GM21576 (cell line): ENCODE measurements around the gene CRISP1.
"Not testable (repeated sequence)": the region's sequence is repeated elsewhere in the genome, so short reads cannot be mapped to it uniquely, and the experiment has no call there.

Experiments used
- ATAC-seq: cut with Tn5 transposase; IDR thresholded peaks from one replicate; pipeline ENCODE4 v1.9.1; 2021; ENCODE audit warnings: mild to moderate bottlenecking, moderate library complexity; ENCODE audit not compliant: unreplicated experiment

The CRISP1 gene

DNA sequence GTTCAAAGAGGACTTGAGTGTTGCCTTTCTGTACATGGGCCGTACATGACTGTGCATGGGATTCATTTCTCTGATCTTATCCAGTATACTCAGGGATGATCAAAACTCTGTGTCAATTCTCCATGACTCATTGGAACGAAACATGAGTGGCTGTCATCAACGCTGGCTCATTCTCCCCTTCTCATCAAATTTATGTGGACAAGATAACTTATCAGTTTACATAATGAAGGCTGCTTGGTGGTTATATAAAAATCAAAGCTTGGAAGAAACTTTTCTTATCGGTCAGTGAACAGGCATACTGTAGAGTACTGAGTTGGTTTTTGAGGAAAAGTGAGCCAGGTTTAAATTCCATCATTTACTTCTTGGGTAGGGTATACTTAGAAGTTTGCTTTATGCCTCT lies 24.9 kb downstream of the CRISP1 start:
- no peak for ATAC-seq

DNA sequence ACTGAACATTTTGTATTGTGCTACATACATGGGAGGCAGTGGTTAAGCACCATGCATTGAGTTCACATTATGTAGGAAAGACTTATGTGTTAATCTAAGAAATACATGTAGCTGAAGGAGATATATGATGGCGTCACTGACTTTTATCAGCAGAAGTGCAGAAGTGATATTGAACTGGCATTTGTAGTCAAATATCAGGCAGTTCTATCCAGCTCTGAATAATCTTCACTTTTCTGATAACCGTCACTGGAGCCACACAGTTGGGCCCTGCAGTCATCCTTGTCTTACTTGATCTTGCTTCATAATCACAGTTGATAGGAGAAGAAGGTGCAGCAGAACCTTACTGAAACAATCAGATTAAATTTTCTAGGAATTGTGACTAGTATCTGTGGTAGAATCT lies 26.4 kb downstream of the CRISP1 start:
- no peak for ATAC-seq

GRCh38 chr6:49839162-49839561 lies 27.2 kb downstream of the CRISP1 start:
- no peak for ATAC-seq

DNA sequence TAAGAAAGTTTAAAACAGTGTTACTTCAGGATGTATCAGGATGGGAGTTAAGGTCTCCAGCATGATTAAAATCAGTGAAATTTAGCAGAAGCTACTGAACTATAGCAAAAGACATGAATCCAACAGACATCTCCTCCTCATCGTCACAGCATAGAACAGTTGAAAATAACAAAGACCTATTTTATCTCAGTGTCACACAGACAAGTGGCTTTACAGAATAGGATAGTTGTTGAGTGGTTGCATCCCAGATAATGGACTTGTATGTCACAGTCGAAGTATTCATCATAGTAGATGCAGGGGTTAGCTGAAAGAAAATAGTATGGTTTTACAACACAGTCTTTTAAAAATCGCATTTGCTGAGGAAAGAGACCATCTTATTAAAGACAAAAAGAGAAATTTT lies 31.2 kb downstream of the CRISP1 start:
- no peak for ATAC-seq

- ATAC-seq: no peak
Measured at GRCh38 chr6:49833386-49833785, 32.9 kb downstream of the CRISP1 start.

- ATAC-seq: peak; percentile 97
Measured at GRCh38 chr6:49826743-49827406, 39.5 kb downstream of the CRISP1 start.

GRCh38 chr6:49815166-49815565 lies 51.2 kb downstream of the CRISP1 start:
- no peak for ATAC-seq

DNA sequence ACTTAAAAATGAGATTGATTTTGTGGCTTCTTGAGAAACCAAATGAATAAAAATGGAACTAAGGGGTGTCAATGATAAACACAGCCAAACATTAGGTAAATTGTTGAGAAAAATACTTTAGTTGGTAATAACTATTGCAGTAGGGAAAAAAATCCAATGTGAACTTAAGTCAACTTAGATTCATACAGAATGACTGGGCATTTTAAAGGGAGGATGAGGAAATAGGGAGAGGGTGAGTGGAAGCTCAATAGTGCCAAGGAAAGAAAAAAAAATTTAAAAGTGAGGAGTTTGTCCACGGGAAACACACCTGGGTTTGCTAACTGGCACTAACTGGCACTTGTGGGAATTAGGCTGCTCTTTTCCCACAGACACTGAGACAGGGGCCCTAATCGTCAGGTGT lies 53.1 kb downstream of the CRISP1 start:
- no peak for ATAC-seq

GRCh38 chr6:49806145-49806544 lies 60.2 kb downstream of the CRISP1 start:
- no peak for ATAC-seq

GRCh38 chr6:49805246-49805645 lies 61.1 kb downstream of the CRISP1 start:
- ATAC-seq: no peak

DNA sequence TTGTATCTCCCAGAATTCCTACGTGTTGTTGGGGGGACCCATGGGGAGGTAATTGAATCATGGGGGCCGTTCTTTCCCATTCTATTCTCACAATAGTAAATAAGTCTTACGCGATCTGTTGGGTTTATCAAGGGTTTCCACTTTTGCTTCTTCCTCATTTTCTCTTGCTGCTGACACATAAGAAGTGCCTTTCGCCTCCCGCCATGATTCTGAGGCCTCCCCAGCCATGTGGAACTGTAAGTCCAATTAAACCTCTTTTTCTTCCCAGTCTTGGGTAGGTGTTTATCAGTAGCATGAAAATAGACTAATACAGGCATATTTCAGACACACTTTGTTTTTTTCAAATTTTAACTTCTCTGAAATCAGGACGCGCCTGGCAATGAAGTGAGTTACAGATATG lies 64.8 kb downstream of the CRISP1 start:
- ATAC-seq: no peak

DNA sequence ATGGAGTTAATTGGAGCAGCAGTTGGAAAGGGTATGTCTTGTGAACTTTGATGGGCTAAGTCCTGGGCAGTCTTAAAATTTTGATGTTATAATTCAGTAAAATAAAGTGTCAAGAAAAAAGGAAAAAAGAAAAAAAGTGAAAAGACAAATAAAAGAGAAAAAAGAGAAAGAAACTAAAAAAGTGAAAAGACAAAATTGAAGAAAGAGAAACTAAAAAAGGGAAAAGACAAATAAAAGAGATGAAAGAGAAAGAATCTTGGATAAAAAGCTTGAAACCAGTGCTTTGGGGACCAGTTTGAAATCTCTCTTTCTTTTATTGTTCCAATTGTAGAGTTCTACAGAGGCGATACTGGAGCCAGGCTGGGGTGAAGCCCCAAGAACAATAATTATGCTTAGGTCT lies 67.2 kb downstream of the CRISP1 start:
- ATAC-seq: no peak

- not testable (repeated sequence) for ATAC-seq
Measured at GRCh38 chr6:49796842-49797455, 69.4 kb downstream of the CRISP1 start.

DNA sequence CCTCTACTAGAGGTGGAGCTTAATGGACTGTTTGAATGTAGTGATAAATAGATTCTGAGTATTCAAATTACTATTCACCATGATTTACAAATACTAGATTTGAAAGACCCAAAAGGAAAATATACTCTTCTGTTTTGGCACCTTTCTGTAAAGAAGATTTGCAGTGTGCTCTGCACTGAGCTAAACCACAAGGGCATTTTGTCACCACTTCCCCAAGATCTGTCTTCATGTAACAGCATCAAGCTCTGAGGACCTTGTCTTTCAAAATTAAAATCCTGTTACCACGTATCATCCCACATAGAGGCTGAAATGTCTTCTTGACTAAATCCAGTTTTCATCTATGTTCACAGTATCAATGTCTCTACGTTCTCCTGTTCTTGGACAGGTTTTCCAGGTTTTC lies 76.0 kb downstream of the CRISP1 start:
- ATAC-seq: no peak

DNA sequence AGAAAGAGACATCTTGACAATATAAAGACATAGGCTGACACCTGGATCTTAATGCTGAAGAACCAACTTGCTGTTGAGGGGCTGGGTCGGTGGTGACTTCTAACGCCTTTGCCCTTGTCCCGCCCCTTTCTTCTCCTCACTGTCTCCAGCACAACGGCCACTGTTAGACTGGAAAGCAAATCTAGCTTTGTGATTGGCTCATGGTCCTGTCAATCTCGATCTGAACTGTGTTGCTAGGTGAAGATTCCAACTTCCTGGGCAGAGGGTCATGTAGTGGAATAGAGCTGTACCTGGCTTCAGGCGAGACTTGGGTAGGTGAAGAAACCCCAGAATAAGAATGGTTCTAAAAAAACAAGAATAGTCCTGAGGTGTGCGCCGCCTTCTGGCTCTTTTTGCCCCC lies 79.2 kb downstream of the CRISP1 start, which contains the start of gene PGK2:
TSS of gene PGK2 (minus strand) at position 110 of the 400 bp plus-strand sequence. CDS start at position 12, 98 bp downstream.
- ATAC-seq: no peak

DNA sequence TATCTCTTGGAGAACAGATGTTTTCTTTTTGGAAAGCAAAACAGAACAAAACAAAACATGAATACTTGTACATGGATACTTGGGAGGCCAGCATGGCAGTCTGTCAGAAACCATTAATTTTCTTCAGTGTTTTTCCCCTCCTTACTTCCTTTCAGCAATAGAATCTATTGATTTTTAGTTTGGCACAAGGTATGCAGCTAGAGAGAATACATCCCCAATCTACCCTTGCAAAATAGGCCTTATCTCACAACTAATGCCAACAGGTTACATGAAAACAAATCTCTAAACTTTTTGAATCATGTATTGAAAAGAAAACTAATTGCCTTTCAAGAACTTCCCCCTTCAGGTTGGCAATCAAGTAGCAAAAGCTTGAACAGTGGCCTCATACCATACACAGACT lies 82.1 kb downstream of the CRISP1 start:
- ATAC-seq: no peak
